Endometrium (tissue), 2 donors: ENCODE results near the gene LUM.

Experiments
- FAIRE-seq: peaks from 2 replicates; lab custom pipeline; 2012; peaks lifted over from hg19 to GRCh38; lab: Jason Lieb, UNC
- donor health status: control.
- donor health status: control.

The LUM gene, protein sequence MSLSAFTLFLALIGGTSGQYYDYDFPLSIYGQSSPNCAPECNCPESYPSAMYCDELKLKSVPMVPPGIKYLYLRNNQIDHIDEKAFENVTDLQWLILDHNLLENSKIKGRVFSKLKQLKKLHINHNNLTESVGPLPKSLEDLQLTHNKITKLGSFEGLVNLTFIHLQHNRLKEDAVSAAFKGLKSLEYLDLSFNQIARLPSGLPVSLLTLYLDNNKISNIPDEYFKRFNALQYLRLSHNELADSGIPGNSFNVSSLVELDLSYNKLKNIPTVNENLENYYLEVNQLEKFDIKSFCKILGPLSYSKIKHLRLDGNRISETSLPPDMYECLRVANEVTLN

DNA sequence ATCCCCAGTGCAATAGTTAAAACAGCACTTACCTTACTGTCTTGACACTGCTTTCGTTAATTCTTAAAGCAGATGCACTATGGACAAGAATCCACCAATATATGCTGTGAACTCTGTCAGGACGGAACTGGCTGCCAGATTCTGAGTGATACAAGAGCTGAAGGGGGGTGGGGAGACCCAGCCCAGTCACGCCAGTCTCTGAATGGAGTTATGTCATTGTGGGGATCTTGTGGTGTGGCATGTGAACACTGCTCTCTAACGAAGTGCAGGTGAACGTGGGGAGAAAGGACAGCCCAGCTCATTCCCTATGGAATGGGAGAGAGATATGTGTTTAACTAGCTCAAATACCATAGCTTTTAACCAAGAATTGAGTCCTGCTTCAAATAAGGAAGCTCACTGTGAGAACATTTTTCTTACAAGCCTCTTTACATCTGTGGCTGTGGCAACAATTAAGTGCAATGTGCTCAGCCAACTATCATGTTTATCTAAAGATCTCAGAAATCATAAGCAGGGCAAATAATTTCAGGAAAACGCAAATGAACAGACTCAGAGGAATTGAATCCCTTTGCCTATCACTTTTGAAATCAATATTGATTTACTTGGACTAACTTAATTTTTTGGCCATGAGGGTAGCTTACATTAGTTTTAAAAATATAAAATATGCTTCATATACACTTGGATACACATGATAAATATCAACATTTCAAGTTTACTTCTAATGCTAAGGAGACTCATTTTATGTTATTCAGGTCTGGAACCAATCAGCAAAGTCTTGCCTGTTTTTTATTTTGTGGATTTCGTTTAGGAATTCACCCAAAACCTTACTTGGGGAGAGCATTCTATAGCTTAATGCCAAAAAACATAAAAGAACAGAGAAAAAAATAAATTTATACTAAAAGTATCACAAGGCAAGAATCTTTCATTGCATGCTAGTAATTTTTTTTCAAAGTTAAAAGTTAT lies at the start of gene LUM:
LUM (minus strand) TSS at position 129 of the 960 bp plus-strand sequence. CDS start 2,515 bp downstream, outside the sequence.
- FAIRE-seq = peak; percentile 50

DNA sequence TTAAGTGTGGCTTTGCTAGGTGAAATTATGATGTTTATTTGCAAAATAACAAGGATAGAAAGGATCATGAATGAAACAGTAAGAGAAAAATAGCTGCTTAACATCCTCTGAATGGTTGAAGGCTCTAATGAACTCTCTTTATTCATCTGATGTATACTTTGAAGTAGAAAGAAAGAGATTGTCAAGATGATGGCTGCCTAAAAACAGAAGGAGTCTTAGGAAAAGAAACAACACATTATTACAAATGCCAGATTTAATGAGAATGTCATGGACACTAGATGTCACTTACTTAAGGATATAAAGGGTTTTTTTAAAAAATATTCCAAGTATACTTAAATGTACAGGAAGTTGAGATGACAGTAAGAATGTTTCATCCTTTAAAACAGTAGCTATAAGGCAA lies 49.7 kb upstream of the LUM start:
- peak; percentile 41 for FAIRE-seq

DNA sequence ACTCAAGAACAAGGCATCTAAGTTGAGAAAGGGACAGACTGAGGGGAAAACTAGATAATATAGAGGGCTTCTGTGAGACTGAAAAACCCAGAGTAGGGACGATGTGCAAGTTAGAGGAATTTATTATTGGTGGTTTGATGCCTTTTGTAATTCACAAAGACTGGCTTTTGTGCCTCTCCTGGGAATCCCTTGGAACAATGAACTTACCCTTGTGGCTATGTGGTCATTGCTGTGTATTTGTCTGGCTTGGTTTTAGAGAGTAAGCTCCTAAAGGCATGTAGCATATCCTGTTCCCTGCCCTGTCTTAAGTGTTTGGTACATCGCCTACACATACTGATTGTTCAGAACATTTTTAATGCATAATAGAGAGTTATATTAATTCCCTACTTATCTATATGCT lies 44.7 kb upstream of the LUM start:
- no peak for FAIRE-seq

DNA sequence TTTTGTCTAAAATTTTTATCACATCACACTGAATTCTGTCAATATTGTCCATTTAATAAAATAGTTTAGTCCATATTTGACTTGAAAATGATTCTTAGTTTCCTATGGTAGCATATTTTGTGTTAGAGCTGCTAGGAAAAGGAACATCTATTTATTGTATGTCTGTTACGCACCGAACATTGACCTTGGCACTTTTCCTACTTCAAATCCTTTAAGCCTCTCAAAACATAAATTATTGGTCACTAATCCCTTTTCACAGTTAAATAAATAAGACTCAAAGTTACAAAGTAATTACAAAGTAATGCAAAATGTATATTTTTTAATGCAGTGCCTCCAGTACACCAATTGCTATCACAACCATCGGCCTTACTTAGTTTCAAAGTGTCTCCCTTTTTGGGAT lies 42.8 kb upstream of the LUM start:
- no peak for FAIRE-seq

DNA sequence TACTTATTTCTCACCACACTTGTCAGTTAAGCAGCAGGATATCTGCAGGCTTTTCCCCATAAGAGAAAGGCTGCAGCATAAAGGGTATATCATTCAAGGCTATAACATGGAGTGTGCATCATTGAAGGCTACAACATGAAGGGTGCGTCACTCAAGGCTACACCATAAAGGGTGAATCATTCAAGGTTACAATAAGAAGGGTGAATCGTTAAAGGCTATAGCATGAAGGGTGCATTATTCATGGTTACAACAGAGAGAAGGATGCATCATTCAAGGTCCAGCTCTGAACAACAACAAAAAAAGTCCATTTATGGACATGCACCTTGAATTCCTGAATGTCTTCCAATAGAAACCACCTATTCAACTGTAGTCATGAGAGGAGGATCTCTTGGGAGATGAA lies 32.8 kb upstream of the LUM start:
- FAIRE-seq = no peak

DNA sequence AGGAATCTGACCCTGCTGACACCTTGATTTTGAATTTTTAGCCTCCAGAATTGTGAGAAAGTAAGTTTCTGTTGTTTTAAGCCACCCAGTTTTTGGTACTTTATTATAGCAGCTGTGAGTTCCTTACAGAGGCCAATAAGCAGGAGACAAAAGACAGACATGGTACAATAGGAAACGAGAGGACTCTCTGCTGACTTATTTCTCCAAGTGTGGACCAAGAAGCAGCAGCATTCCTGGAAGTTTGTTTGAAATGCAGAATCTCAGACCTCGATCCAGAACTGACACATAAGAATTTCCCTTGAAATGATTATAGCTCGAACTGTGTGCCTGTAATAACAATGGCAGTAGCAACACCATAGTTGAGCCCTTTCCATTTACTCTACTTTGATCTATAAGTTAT lies 31.9 kb upstream of the LUM start:
- no peak for FAIRE-seq

DNA sequence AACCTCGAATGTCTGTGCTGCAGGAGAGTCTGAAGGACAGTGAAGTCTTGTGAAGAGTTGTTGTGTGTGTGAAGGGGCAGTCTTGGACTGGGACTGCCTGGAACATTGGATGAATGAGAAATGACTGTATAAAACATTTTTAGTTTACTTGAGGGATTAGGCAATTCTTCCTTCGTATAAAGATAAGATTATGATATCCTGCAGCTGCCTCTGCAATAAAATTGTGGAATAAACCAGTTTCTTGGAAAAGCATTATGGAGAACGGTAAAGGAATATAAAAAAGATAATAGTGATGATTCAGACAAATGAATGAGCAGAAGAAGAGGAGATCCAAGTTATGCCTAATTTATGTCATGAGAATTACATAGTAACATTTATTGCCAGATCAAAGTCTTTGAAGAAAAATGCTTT lies 30.9 kb upstream of the LUM start:
- FAIRE-seq = peak; percentile 67

DNA sequence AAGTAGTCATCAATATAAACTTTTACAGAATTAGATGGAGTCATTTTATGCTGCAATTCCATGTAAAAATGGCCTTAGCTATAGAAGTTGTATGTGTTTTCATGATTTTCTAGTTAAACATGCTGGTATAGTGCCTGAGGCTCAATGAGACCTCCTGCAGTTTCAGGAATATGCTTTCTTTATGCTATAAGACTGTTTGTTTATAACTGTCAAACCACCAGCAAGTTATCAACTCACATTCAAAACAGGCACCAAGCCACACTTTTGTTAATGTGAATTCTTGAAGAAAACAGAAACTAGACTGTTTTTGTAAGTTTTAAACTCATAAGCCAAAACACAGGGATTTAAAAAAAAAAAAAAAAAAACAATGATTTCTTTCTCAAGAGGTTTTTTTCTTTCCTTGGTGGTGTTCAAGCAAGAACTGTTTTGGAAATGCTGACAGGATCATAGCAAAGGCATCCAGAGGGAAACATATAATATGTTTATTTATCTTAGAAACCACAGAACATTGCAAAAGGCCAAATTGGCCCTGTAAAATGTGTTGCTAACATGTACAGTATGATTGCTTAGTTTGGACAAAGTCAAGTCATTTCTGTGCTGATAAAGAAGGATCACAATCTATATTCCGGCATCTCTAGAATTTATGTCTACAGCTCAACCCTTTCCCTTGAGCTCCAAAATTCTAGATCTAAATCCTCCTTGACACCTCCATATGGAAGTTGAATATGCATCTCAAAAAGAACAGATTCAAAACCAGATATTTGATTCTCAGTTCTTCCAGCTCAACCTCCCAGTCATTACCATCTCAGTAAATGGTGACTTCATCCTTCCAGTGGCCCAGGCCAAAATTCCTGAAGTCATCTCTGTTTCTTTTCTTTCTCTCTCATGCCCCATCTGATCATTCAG lies 29.0 kb upstream of the LUM start:
- FAIRE-seq = peak; percentile 99

DNA sequence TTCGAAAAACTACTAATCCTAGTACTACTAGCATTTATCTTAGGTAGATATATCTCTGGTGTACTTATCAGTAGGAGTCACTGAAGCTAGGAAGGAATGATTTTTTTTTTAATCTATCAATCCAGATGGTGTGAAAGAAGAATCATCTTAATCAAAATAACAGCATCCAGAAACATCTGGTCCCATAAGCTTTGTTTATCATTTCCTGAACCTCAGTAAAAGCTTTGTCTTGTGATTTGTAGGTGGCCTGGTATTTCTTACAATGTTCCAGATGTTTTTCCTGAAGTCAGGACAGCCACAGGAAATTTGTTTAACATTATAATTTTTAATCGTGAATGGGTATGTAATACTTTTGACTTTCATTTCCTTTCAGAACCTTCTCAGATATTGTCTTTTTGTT lies 28.0 kb upstream of the LUM start:
- FAIRE-seq = no peak

DNA sequence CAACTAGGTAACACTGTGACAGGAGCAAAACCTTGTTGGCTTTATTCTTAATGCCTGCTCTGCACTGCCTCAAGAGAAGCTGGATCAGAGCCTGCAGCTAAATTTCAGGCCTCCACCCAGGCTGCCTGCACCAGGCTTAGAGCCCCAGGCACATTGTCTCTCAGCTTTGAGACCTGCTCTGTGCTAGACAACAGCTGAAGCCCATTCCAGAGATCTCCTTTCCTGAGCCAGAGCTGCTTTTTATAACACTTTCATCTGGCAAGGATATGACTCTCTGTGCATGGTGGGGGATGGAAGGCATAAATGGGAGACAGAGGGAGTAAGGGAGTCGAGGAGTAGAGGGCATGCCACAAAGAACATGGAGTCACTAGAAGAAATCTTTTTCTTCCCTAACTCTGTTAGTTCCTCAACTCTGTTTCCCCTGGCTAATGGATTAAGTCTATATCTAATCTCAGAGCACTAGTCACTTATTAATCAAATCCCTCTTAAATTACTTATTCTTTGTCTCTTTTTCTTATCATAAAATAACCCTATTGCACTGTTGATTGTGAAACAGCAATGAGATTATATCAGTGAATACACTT lies 27.1 kb upstream of the LUM start:
- FAIRE-seq = no peak

DNA sequence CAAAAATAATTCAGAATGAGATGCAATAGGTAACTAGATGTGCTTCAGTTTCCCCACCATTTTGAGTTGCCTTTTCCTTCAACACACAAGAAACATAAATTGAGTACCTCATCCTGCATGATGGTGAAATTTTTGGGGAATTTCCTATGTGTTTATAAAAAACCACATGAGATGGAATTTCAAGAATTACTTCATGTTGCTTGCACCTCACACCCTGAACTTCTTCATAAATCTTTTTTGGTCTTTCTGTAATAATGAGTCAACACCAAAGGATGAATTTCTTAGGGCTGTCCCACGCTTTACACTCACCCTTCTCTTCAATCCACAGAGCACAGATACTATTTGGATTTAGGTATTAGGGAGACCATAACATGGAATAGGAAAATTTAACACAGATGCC lies 22.6 kb upstream of the LUM start:
- no peak for FAIRE-seq

DNA sequence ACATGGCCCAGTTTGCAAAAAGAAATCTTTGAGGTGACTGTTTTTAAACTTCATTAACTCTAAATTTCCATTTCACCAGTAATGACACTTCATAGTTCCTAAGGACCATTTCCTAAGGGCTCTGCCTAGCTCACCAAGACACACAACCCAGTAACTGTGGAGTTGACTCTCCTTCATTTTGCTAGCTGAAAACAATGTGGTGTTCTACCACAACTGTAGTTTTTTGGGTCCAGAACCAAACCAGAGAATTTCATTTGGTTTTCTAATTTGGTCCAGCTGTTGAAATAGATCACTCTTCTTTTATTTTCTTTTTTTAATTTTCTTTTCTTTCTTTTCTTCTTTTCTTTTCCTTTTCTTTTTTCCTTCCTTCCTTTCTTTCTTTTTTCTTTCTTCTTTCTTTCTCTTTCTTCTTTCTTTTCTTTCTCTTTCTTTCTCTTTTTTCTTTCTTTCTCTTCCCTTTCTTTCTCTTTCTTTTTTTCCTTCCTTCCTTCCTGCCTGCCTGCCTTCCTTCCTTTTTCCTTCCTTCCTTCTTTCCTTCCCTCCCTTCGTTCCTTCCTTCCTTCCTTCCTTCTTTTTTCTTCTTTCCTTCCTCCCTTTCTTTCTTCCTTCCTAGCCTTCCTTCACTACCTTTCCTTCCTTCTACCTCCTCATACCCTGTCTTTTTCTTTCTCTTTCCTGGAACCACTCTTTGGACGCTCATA lies 18.5 kb upstream of the LUM start:
- no peak for FAIRE-seq

DNA sequence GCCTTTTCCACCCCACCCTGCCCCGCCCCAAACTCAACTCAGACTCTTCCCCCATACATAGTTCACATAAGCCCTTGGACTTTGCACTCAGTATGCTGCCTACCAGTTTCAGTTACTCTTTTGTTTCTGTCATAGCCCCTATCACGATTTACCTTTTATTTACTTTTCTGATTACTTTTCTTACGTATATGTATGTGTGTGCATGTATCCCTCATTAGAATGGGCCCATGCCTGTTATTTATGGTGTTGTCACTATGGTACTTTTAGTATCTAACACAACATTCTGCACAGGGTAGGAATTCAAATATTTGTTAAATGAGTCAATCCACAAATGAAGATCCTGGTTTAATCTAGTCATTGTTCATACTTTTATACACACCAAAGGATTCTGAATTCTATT lies 16.5 kb upstream of the LUM start:
- no peak for FAIRE-seq

DNA sequence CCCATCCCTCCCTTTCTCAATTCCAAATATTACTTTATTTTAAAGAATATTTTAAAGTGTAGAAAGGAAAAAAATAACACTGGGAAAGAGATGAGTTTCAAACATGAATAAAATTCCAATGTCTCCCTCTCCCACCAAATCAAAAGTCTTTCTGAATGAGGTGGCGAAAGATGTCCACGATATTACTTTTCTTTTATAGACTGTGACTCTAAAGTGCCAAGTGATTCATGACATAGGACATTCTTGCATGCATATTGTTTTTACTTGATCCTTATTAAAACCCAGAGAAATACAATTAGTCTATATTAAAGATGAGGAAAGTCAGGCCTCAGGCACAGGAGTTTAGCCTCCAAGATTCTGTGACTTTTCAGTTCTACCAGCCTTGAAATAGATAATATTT lies 16.0 kb upstream of the LUM start:
- no peak for FAIRE-seq

DNA sequence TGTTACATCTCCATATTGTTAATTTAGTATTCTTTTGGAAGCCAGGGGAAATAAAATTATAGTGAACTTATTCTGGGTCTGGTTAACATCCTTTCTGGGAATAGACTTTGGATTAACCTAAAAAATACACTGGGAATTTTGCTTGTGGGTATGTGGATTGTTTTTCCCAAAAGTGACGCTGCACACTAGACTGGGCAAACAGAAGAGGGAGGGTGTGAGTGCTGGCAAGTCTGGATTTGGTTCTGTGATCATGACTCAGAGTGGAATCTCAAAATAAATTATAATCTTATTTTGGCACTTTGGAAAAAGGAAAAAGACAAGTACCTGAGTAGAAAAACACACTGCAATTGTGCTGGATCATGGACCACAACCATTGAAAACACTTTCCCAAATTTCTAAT lies 15.2 kb upstream of the LUM start:
- FAIRE-seq = no peak

DNA sequence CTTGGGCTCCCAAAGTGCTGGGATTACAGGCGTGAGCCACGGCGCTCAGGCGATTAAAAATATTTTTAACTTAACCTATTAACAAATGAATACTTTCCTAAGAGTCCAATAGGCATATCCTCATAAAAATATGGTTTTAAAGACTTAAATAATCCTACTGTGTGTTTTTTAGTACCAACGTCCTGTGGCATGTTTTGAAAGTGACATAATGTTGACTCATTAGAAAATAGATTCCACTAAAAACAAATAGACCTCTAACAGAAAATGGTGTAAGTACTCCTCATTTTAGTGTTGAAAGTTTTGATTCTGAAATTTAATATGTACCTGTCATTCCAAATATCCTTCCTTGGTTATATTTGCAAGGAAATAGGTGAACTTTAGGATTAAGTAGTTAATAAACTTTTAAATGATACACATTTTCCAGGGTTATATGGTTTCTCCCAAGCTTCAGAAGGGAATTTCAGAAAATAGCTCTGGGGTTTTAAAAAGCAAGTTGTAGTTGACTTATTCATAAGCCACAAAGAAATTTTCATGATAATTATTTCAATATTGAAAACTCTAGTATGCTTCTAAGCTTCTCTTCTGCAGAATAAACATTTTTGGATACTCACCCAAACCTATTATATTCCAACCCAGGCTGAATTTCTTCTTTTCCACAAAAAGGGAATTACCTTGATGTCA lies 12.1 kb upstream of the LUM start:
- no peak for FAIRE-seq

DNA sequence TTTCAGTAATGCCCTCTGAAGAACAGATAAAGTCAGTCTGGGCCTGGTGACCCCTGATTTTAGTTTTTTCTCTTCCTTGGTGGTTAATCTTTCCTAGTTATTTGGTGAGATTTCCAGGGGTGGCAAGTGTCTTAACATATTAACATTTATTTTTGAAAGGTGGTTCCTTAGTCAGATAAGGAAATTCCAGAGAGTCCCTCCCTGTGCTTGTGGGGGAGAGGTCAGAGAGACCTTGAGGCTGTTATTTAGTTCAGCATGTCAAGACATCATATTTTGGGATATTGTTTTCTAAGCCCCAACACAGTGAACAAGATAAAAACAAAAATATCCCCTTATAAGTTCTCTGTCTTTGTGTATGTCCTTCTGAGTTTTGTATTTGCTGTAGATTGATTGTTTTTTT lies 9.5 kb upstream of the LUM start:
- peak; percentile 18 for FAIRE-seq

DNA sequence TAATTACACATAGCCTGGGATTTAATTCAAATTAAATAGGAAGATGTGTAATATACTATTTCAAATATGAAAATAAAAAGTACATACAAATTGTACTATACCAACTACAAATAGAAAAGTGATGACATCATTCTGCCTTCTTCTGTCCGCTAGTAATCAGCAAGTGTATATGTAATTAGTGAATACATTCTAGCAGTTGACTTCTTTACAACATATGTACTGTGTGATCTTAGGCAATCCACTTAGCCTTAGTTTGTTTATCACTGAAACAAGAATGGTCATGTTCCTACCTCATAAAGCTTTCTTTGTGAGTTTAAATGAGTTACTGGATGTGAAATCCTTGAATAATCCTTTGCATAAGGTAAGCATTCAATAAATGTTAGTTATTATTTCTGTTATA lies 7.8 kb upstream of the LUM start:
- no peak for FAIRE-seq

DNA sequence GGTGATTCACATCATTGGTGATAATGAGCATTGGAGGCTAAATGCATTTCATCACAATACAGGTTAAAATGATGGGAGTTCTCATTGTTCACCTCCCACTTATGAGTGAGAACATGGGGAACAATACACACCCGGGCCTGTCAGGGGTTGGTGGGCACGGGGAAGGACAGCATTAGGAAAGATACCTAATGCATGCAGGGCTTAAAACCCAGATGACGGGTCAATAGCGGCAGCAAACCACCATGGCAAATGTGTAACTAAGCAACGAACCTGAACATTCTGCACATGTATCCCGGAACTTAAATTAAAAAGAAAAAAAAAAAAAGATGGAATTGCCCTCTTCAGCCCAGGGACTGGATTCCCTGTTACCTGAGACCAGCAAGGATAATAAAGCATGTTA lies 2.3 kb upstream of the LUM start:
- no peak for FAIRE-seq

DNA sequence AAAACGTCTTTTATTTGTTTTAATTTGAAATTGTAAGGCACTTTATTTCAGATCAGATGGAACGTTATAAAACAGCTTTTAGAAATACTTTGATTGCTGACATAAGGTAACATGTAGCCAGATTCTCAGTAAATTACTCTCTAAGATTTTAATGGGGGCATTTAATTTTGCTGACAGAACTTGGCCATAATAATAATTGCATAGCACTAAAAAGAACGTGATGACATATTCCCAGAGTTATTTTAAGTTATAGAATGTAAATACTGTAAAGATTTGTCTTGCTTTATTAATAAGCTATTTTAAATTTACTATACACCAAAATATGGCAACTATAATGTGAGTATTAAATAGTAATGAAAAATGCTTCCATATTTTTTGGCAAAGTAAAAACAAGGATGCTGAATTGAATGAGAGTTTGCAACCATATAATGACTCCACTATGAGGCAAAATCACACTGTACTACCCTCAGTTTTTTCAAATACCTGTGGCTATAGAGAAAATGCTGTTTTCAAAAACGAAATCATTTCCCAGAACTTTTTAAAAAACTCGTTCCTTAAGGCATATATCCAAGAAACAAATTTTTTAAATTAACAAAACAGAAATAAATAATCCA lies 876 bp downstream of the LUM start:
- no peak for FAIRE-seq
